Glutamatergic neuron (in vitro differentiated cells): Measurements from ENCODE around the gene PPP1R12B. TPM values are rescaled to one million over a fixed set of nuclear protein-coding genes. Genes with fewer than 3 reads are reported as not detected.
"Not testable (repeated sequence)": the region's sequence is repeated elsewhere in the genome, so short reads cannot be mapped to it uniquely, and the experiment has no call there.

Experiments used
- DNase-seq: peaks from one replicate; pipeline ENCODE4 v3.0.0; 2022
- H3K27ac Mint-ChIP-seq: one replicate; pipeline ENCODE4 v1.8.0; 2020; ENCODE audit warnings: mild to moderate bottlenecking, mixed read lengths, inconsistent platforms; ENCODE audit not compliant: unreplicated experiment
- H3K27me3 Mint-ChIP-seq: one replicate; pipeline ENCODE4 v1.8.0; 2020; ENCODE audit warnings: mild to moderate bottlenecking, moderate library complexity, mixed read lengths, inconsistent platforms; ENCODE audit not compliant: unreplicated experiment
- H3K36me3 Mint-ChIP-seq: one replicate; pipeline ENCODE4 v1.8.0; 2020; ENCODE audit warnings: mild to moderate bottlenecking, mixed read lengths, inconsistent platforms; ENCODE audit not compliant: unreplicated experiment
- H3K4me1 Mint-ChIP-seq: one replicate; pipeline ENCODE4 v1.8.0; 2020; ENCODE audit warnings: mild to moderate bottlenecking, low read depth, mixed read lengths, inconsistent platforms; ENCODE audit not compliant: unreplicated experiment
- H3K4me3 Mint-ChIP-seq: one replicate; pipeline ENCODE4 v1.8.0; 2020; ENCODE audit warnings: mild to moderate bottlenecking, mixed read lengths, inconsistent platforms; ENCODE audit not compliant: unreplicated experiment
- H3K9me3 Mint-ChIP-seq: one replicate; pipeline ENCODE4 v1.8.0; 2020; ENCODE audit warnings: mild to moderate bottlenecking, moderate library complexity, mixed read lengths, inconsistent platforms; ENCODE audit not compliant: unreplicated experiment
- total RNA-seq: library from RNA; stranded (reverse); fragmentation: NEBNext Ultra II Directional; extraction: Animal tissue kit (Norgen Biotek cat#: 25700); gene quantifications from one replicate; pipeline ENCODE4 v1.2.1, GENCODE V29; 2021; ENCODE audit not compliant: unreplicated experiment
- TF ChIP-seq, protein P1 (sequence below): fragments of 200-600 bp; sonication (generic); IDR thresholded peaks from one replicate; pipeline ENCODE4 v1.5.0; 2021; ENCODE audit not compliant: partially characterized antibody, unreplicated experiment

The PPP1R12B gene
- total RNA-seq, 1 donor from 2014 or later = 37.3 TPM

DNA sequence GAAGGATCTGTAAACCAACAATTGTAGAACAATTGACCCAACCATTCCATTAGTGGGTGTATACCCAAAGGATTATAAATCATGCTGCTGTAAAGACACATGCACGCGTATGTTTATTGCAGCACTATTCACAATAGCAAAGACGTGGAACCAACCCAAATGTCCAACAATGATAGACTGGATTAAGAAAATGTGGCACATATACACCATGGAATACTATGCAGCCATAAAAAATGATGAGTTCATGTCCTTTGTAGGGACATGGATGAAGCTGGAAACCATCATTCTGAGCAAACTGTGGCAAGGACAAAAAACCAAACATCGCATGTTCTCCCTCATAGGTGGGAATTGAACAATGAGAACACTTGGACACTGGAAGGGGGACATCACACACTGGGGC is 33.4 kb downstream of the PPP1R12B start:
- not testable (repeated sequence) for H3K27ac Mint-ChIP-seq, DNase-seq, H3K36me3 Mint-ChIP-seq

DNA sequence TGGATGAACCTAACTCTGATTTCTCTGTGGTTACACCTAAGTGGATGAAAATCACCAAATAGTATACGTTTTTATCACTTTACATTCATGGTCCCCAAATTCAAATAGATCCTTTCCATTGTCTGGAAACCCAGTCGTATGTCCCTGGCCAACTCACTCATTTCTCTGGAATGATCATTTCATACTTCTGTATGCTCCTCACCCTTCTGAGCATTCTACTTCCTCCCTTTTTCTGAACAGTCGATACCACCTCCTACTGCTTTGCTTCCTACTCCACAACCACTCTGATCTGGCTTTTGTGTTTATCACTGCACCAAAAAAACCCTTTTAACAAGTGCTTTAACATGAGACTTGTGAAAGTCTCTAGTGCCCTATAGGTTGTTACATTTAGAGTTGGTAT is 47.3 kb downstream of the PPP1R12B start:
- H3K27me3 Mint-ChIP-seq, H3K27ac Mint-ChIP-seq, H3K4me3 Mint-ChIP-seq, DNase-seq, H3K9me3 Mint-ChIP-seq, H3K36me3 Mint-ChIP-seq, H3K4me1 Mint-ChIP-seq: not testable (repeated sequence)

More for the DNA sequence above, 33.4 kb downstream of the PPP1R12B start:
- not testable (repeated sequence) for H3K27me3 Mint-ChIP-seq, H3K9me3 Mint-ChIP-seq, H3K4me1 Mint-ChIP-seq, H3K4me3 Mint-ChIP-seq

DNA sequence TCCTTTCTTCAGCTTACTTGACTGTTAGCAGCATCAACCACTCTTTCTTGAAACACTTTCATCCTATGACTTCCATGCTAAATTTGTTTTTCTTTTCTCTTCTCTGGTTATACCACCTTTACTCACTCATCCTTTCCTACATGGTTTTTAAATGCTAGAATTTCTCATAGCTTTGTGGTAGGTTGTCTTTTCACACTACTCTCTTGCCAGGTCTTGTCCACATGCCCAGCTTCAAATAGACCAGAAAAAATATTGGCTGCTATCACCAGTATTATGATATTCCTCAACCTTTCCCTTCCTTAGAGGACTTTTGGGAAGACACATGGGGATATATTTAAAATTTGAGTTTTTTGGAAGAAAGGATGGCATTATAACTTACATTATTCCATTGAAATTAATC is 48.8 kb downstream of the PPP1R12B start:
- Mint-ChIP-seq H3K36me3 (no peaks in the 10 kb centered on the region), H3K27ac (no peak overlapping the region), H3K4me1 (peaks cover 4% of the 10 kb centered on the region), H3K4me3 (no peak overlapping the region), H3K9me3 (no peaks in the 10 kb centered on the region), H3K27me3 (no peaks in the 10 kb centered on the region)
- TF ChIP-seq, protein P1, sequence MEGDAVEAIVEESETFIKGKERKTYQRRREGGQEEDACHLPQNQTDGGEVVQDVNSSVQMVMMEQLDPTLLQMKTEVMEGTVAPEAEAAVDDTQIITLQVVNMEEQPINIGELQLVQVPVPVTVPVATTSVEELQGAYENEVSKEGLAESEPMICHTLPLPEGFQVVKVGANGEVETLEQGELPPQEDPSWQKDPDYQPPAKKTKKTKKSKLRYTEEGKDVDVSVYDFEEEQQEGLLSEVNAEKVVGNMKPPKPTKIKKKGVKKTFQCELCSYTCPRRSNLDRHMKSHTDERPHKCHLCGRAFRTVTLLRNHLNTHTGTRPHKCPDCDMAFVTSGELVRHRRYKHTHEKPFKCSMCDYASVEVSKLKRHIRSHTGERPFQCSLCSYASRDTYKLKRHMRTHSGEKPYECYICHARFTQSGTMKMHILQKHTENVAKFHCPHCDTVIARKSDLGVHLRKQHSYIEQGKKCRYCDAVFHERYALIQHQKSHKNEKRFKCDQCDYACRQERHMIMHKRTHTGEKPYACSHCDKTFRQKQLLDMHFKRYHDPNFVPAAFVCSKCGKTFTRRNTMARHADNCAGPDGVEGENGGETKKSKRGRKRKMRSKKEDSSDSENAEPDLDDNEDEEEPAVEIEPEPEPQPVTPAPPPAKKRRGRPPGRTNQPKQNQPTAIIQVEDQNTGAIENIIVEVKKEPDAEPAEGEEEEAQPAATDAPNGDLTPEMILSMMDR = no peak
- DNase-seq = no peak

DNA sequence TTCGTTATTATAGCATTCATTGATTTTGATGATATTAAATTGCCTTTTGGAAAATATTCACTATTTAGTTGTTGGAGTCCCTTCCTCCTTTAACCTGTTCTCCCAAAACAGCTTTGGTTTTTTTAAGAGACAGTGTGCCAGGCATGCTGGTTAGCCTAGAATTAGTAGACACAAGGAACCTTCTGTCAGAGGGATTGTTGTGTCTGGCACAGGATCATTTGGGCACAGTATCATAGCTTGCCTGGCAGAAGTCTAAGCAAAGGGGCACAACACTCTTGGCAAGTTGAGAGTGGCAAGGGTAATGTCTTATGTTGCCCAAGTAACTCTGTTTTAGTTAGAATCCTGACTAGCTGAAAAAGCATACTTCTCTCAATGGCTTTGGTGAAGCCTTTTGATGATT is 49.9 kb downstream of the PPP1R12B start:
- not testable (repeated sequence) for H3K4me1 Mint-ChIP-seq, DNase-seq, H3K9me3 Mint-ChIP-seq, H3K4me3 Mint-ChIP-seq, H3K27ac Mint-ChIP-seq, H3K36me3 Mint-ChIP-seq, H3K27me3 Mint-ChIP-seq

DNA sequence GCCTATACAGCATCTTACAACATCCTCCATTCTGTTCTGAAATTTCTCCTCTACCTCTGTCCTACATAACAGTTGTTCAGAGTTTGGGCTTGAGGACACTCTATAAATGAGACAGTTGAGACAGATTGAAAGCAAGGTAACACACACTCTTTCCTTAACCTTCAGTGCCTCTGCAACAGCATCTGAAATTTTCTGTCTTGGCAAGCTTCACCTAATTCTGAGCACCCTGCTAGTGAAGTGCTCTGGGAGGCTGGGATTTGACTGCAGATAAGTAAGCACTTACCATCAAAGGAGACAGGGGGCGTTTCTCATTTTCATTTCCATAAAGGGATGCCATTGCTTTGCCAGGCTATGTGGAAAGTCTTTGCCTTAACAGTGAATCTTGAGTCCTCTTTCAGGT is 53.3 kb downstream of the PPP1R12B start:
- not testable (repeated sequence) for H3K27me3 Mint-ChIP-seq, H3K4me1 Mint-ChIP-seq, H3K27ac Mint-ChIP-seq, H3K9me3 Mint-ChIP-seq, DNase-seq, H3K4me3 Mint-ChIP-seq, H3K36me3 Mint-ChIP-seq

DNA sequence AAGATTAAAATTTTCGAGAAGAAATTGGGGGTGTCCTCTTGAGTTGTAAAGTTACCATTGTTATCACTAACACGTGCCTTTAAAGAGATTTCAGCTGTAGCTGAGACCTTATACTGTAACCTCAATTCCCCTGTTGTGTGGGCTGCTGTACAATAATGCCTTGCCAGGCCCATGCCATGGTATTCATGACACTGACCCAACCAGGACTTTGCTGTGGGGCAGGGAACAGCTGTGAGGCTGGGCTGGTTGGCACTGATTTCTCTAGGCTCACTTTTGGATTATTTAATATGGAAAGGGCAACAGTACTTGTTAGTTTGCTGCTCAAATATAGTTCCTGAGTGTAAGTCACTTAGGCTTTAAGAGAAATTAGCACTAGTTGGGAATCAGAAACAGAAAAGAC is 54.9 kb downstream of the PPP1R12B start:
- H3K4me3 Mint-ChIP-seq, H3K27ac Mint-ChIP-seq, H3K36me3 Mint-ChIP-seq, H3K27me3 Mint-ChIP-seq, DNase-seq, H3K4me1 Mint-ChIP-seq, H3K9me3 Mint-ChIP-seq: not testable (repeated sequence)

DNA sequence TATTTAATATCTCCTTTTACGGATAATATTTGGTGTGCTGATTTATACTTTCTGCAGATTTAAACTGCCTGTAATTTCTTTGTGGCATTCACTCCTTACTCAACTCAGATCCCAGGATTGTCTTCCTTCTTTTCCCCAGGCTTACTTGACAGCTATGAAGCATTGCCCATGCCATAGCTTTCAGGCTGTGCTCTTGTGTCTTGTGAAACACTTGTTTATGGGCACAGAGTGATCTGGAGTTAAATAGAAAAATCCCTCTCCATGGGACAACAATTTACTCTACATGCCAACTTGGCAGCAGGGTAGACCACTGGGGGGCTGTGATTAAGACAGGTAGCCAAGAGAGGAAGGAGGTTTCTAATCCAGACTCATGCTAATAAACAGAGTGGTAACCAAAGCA is 57.4 kb downstream of the PPP1R12B start:
- H3K4me1 Mint-ChIP-seq = peaks cover 6% of the 10 kb centered on the region
- H3K36me3 Mint-ChIP-seq = no peaks in the 10 kb centered on the region
- no peaks in the 10 kb centered on the region for H3K9me3 Mint-ChIP-seq
- no peak overlapping the region for H3K27ac Mint-ChIP-seq
- TF ChIP-seq, protein P1 = no peak
- DNase-seq = no peak
- H3K27me3 Mint-ChIP-seq = no peaks in the 10 kb centered on the region
- H3K4me3 Mint-ChIP-seq = no peak overlapping the region

DNA sequence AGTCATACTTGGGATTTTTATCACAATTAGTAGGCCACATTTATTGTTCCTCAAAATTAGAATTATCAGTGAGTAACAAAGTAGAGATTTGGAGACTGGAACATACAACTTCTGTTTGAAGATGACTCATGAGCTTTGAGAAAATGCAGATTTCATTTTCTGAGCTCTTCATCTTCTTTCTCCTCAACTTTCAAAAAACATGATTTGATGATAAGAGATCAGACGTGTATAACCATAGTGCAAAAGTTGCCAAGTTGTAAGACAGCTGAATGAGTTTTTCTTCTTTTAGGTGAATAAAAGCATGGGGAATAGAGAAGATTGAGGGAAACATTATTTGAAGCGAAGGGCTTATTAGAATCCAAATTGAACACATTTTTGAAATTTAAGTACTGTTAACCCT is 58.4 kb downstream of the PPP1R12B start:
- H3K27me3 Mint-ChIP-seq, DNase-seq, H3K36me3 Mint-ChIP-seq, H3K9me3 Mint-ChIP-seq, H3K4me1 Mint-ChIP-seq, H3K27ac Mint-ChIP-seq, H3K4me3 Mint-ChIP-seq: not testable (repeated sequence)

DNA sequence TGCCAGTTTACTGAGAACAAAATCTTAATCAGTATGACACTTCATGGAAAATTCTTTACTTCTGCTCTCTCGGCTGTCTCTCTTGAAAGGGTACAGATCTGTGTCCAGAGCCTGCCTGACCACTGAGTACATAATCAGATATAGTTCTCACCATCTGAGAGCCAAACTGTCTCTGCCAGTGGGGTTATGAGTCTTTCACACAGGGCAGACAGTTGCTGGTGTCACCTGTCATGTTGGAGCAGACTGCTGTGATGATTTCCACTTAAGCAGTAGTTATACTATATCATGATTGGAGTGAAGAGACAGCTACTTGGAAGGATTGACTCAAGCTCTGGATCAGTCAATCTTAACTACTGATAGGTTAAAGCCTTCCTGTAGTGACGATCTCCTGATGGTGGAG is 58.9 kb downstream of the PPP1R12B start:
- H3K27me3 Mint-ChIP-seq, H3K27ac Mint-ChIP-seq, H3K4me1 Mint-ChIP-seq, H3K9me3 Mint-ChIP-seq, H3K4me3 Mint-ChIP-seq, DNase-seq, H3K36me3 Mint-ChIP-seq: not testable (repeated sequence)

DNA sequence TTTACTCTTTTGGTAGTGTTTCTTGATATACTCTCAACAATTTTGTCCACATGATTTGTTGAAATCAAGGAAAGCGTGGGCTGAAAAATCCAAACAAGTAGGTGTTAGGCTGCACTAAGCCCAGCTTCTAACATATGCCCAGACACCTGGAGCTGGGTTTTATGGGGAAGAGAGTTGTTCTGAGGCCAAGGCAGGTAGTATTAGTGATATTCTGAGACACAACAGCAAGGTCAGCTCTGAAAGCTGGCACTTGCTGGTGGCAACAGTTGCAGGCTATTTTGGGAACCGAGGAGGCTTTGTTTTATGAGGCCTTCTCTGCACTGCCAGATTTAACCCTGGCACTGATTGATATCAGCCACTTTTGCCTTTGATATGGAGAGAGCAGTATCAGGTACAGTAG is 61.8 kb downstream of the PPP1R12B start:
- H3K27me3 Mint-ChIP-seq, H3K27ac Mint-ChIP-seq, H3K4me3 Mint-ChIP-seq, H3K4me1 Mint-ChIP-seq, H3K9me3 Mint-ChIP-seq, H3K36me3 Mint-ChIP-seq, DNase-seq: not testable (repeated sequence)

DNA sequence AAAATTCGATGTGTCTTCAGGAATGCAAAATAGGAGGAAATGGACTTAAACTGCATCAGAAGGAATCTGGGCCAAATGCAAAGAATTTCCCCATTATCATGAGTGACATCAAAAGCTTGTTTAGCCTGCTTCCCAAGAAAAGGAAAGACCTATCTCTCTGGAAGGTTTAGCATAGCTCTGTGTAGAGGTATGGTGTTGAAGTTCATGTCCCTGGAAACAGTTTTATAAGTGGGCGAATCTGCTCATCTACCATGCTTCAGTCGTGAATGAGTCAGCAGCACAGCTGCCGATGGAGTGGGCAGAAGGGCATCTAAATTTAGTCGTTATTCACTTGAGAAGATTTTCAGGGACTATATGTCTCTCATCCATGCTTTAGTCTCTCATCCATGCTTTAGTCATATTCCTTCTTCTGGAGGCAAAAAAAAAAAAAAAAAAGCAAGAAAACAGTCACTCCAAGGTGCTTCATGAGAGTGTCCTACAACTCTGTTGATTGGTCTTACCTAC is 62.4 kb downstream of the PPP1R12B start:
- not testable (repeated sequence) for H3K9me3 Mint-ChIP-seq, H3K27ac Mint-ChIP-seq, H3K36me3 Mint-ChIP-seq, H3K27me3 Mint-ChIP-seq, H3K4me3 Mint-ChIP-seq, H3K4me1 Mint-ChIP-seq, DNase-seq
